HepG2 (cell line): ENCODE data around the gene MTMR4. TPM values are rescaled to one million over a fixed set of nuclear protein-coding genes. Genes with fewer than 3 reads are reported as not detected.

Source experiments
- AKAP8 ChIP-seq: sonication (generic); formaldehyde crosslinking; IDR thresholded peaks from 2 replicates; pipeline ENCODE4 v1.5.1; 2020; ENCODE audit warnings: mild to moderate bottlenecking, missing genetic modification reagents
- ATRX ChIP-seq: sonication (generic); formaldehyde crosslinking; IDR thresholded peaks from 2 replicates; pipeline ENCODE4 v1.4.0; 2020; ENCODE audit warnings: missing genetic modification reagents, borderline replicate concordance
- CBX5 ChIP-seq: sonication (generic); formaldehyde crosslinking; IDR thresholded peaks from 2 replicates; pipeline ENCODE4 v1.4.0; 2020; ENCODE audit warnings: missing genetic modification reagents, borderline replicate concordance
- FOSL2 ChIP-seq: sonication (generic); formaldehyde crosslinking; IDR thresholded peaks from 2 replicates; pipeline ENCODE4 v1.4.0; 2020; ENCODE audit warnings: missing genetic modification reagents
- GMEB2 ChIP-seq: IDR thresholded peaks from 2 replicates; pipeline ENCODE4 v1.6.1; 2016; ENCODE audit warnings: missing biosample characterization, missing genetic modification reagents, low read depth
- HINFP ChIP-seq: sonication (generic); formaldehyde crosslinking; IDR thresholded peaks from 2 replicates; pipeline ENCODE4 v1.4.0; 2020; ENCODE audit warnings: low read depth, mild to moderate bottlenecking, missing genetic modification reagents
- IRX3 ChIP-seq: sonication (generic); formaldehyde crosslinking; IDR thresholded peaks from 2 replicates; pipeline ENCODE4 v1.8.1; 2023; ENCODE audit warnings: mild to moderate bottlenecking, low read depth, missing genetic modification reagents, borderline replicate concordance
- KDM2A ChIP-seq: sonication (generic); formaldehyde crosslinking; IDR thresholded peaks from 2 replicates; pipeline ENCODE4 v1.4.0; 2020; ENCODE audit warnings: low read depth, missing genetic modification reagents, borderline replicate concordance
- NBN ChIP-seq: fragments of 450-650 bp; conservative IDR thresholded peaks from 2 replicates; pipeline ENCODE4 v1.6.1; 2017
- POLR2G ChIP-seq: fragments of 200-400 bp; formaldehyde crosslinking; IDR thresholded peaks from 2 replicates; pipeline ENCODE4 v1.6.1; 2018; ENCODE audit warnings: mild to moderate bottlenecking, low read depth, low read length, moderate library complexity
- RBFOX2 ChIP-seq: fragments of 200-400 bp; formaldehyde crosslinking; IDR thresholded peaks from 2 replicates; pipeline ENCODE4 v1.6.1; 2017; ENCODE audit warnings: low read depth, mild to moderate bottlenecking, low read length
- SP5 ChIP-seq: IDR thresholded peaks from 2 replicates; pipeline ENCODE4 v1.6.1; 2016; ENCODE audit warnings: low read depth, borderline replicate concordance
- THAP9 ChIP-seq: sonication (generic); formaldehyde crosslinking; IDR thresholded peaks from 2 replicates; pipeline ENCODE4; 2020; ENCODE audit warnings: missing genetic modification reagents, mild to moderate bottlenecking, borderline replicate concordance
- UBTF ChIP-seq: sonication (generic); formaldehyde crosslinking; IDR thresholded peaks from 2 replicates; pipeline ENCODE4 v1.4.0; 2020; ENCODE audit warnings: mild to moderate bottlenecking, missing genetic modification reagents
- ZBTB37 ChIP-seq: sonication (generic); formaldehyde crosslinking; IDR thresholded peaks from 2 replicates; pipeline ENCODE4 v1.4.0; 2020; ENCODE audit warnings: mild to moderate bottlenecking, missing genetic modification reagents
- ZFP82 ChIP-seq: sonication (generic); formaldehyde crosslinking; IDR thresholded peaks from 2 replicates; pipeline ENCODE4 v1.5.1; 2020; ENCODE audit warnings: mild to moderate bottlenecking, missing genetic modification reagents, borderline replicate concordance
- ZNF510 ChIP-seq: sonication (generic); formaldehyde crosslinking; IDR thresholded peaks from 2 replicates; pipeline ENCODE4 v1.4.0; 2020; ENCODE audit warnings: low read depth, mild to moderate bottlenecking, missing genetic modification reagents
- ZNF572 ChIP-seq: sonication (generic); formaldehyde crosslinking; IDR thresholded peaks from 2 replicates; pipeline ENCODE4 v1.5.1; 2020; ENCODE audit warnings: mild to moderate bottlenecking, missing genetic modification reagents
- ZNF777 ChIP-seq: sonication (generic); formaldehyde crosslinking; IDR thresholded peaks from 2 replicates; pipeline ENCODE4 v1.4.0; 2020; ENCODE audit warnings: missing genetic modification reagents
- ZNF850 ChIP-seq: sonication (generic); formaldehyde crosslinking; conservative IDR thresholded peaks from 2 replicates; pipeline ENCODE4 v1.9.0; 2021; ENCODE audit warnings: mild to moderate bottlenecking, missing genetic modification reagents
- ZNF879 ChIP-seq: sonication (generic); formaldehyde crosslinking; IDR thresholded peaks from 2 replicates; pipeline ENCODE4 v1.8.1; 2023; ENCODE audit warnings: missing genetic modification reagents
- polyA plus RNA-seq, 8 experiments: library from polyadenylated mRNA; depleted of rRNA in 3 of 8; stranded (reverse) in 7 of 8; unstranded in 1 of 8; fragments of >200 nt; fragmentation: Illumina TruSeq in 4 of 8; extraction: Trizol in 4 of 8; gene quantifications; 2 replicates each; pipeline versions ENCODE4 v1.2.1 to v1.2.3, GENCODE V29; 2011 to 2016; ENCODE audit warnings: low read depth in 4 of 8, missing spikeins in 1 of 8, mixed read lengths in 1 of 8; ENCODE audit not compliant: insufficient read depth in 1 of 8
- total RNA-seq, 5 experiments: library from RNA; depleted of rRNA; stranded (reverse); fragments of >200 nt; fragmentation: Illumina TruSeq; extraction: Trizol; gene quantifications; 2 replicates each; pipeline ENCODE4 v1.2.3, GENCODE V29; 2016; ENCODE audit warnings: low read depth in 1 of 5

The MTMR4 gene
- total and polyA plus RNA-seq, 2 of the 13 experiments (the other 11 are each of a cell fraction or from before 2014, with no cell fraction given): 62.5 to 65.1 TPM

GRCh38 chr17:58517378-58517927, 3.0 kb upstream of the MTMR4 start (continued):
- TF ChIP-seq HINFP (no peak), GMEB2 (CRISPR knock-in tag) (no peak), ZNF879 (CRISPR knock-in tag) (no peak), KDM2A (CRISPR knock-in tag) (no peak; the same call in 1 of the 2 replicates), SP5 (CRISPR knock-in tag) (peak; percentile 51), NBN (no peak), CBX5 (no peak), UBTF (CRISPR knock-in tag) (peak; percentile 45), ATRX (CRISPR knock-in tag) (no peak), ZNF572 (peak; percentile 86; the same call in 1 of the 2 replicates), IRX3 (CRISPR knock-in tag) (no peak), ZNF777 (CRISPR knock-in tag) (no peak), THAP9 (CRISPR knock-in tag) (no peak), ZBTB37 (peak; percentile 73; the same call in 1 of the 2 replicates), RBFOX2 (peak; percentile 97), ZNF510 (CRISPR knock-in tag) (no peak; the same call in 1 of the 2 replicates), ZFP82 (CRISPR knock-in tag) (no peak), ZNF850 (peak; percentile 86; the same call in 1 of the 2 replicates), POLR2G (peak; percentile 66), AKAP8 (CRISPR knock-in tag) (no peak), FOSL2 (CRISPR knock-in tag) (peak; percentile 93)
